ENCODE data around the gene COMMD6. TPM values are rescaled to one million over a fixed set of nuclear protein-coding genes. Genes with fewer than 3 reads are reported as not detected.

COMMD6 gene
- total RNA-seq, result 100 to 1,000 TPM; 118 to 157 TPM

GRCh38 chr13:75537401-75538365 is at the start of gene COMMD6:
TSS of gene COMMD6 (minus strand) at chr13:75537841. CDS start at chr13:75537805, 36 bp downstream.
- peak; percentile 80 for DNase-seq
- intact Hi-C loops (cut with DNase I), result loop anchor here (5.0 kb wide), 2 partner anchors 55 to 165 kb away; partner anchors contain the start of gene TBC1D4
- no peaks in the 10 kb centered on the region for H3K36me3 ChIP-seq
- H3K4me3 ChIP-seq, result peak within 1 kb of the TSS; percentile 56
- H3K9ac ChIP-seq (ENCODE audit: low read depth in 2 of 2, low read length in 2 of 2), result peak within 1 kb of the TSS; percentile 81 to 90
- no peaks in the 10 kb centered on the region for H3K27me3 ChIP-seq
- H3K4me1 ChIP-seq, result peaks cover 7% of the 10 kb centered on the region
- no peaks in the 10 kb centered on the region for H3K9me3 ChIP-seq
- peak within 1 kb of the TSS; percentile 49 for H3K27ac ChIP-seq
- peak; percentile 56 for TF ChIP-seq CTCF (IDR thresholded peaks at IDR 0.05)

- Histone ChIP-seq H3K36me3 (no peaks in the 10 kb centered on the region), H3K4me3 (no peak overlapping the region), H3K4me1 (no peaks in the 10 kb centered on the region), H3K9ac (ENCODE audit: low read depth in 2 of 2, low read length in 2 of 2) (no peak overlapping the region), H3K9me3 (no peaks in the 10 kb centered on the region), H3K27ac (no peak overlapping the region), H3K27me3 (no peaks in the 10 kb centered on the region)
- TF ChIP-seq CTCF (IDR thresholded peaks at IDR 0.05), result no peak
- intact Hi-C loops (cut with DNase I), result no loop called here
- DNase-seq, result no peak
Measured at GRCh38 chr13:75585153-75585552, 47.5 kb upstream of the COMMD6 start.

- intact Hi-C loops (cut with DNase I), result no loop called here
- no peak overlapping the region for H3K4me3 ChIP-seq
- no peaks in the 10 kb centered on the region for H3K9me3 ChIP-seq
- H3K27ac ChIP-seq, result no peak overlapping the region
- DNase-seq, result no peak
- TF ChIP-seq CTCF (IDR thresholded peaks at IDR 0.05), result no peak
- no peaks in the 10 kb centered on the region for H3K36me3 ChIP-seq
- no peaks in the 10 kb centered on the region for H3K4me1 ChIP-seq
- H3K9ac ChIP-seq (ENCODE audit: low read depth in 2 of 2, low read length in 2 of 2), result no peak overlapping the region
- H3K27me3 ChIP-seq, result no peaks in the 10 kb centered on the region
Measured at GRCh38 chr13:75583091-75583490, 45.5 kb upstream of the COMMD6 start.

- intact Hi-C loops (cut with DNase I), result no loop called here
- DNase-seq, result no peak
- H3K4me3 ChIP-seq, result no peak overlapping the region
- TF ChIP-seq CTCF (IDR thresholded peaks at IDR 0.05), result no peak
- no peaks in the 10 kb centered on the region for H3K9me3 ChIP-seq
- no peaks in the 10 kb centered on the region for H3K36me3 ChIP-seq
- no peaks in the 10 kb centered on the region for H3K27me3 ChIP-seq
- H3K4me1 ChIP-seq, result no peaks in the 10 kb centered on the region
- no peak overlapping the region for H3K9ac ChIP-seq (ENCODE audit: low read depth in 2 of 2, low read length in 2 of 2)
- H3K27ac ChIP-seq, result no peak overlapping the region
Measured at GRCh38 chr13:75581874-75582640, 44.4 kb upstream of the COMMD6 start.

GRCh38 chr13:75579529-75579928 is 41.9 kb upstream of the COMMD6 start:
- no peak for DNase-seq
- no peak for TF ChIP-seq CTCF (IDR thresholded peaks at IDR 0.05)
- intact Hi-C loops (cut with DNase I), result no loop called here
- H3K4me1 ChIP-seq, result no peaks in the 10 kb centered on the region
- H3K36me3 ChIP-seq, result no peaks in the 10 kb centered on the region
- no peaks in the 10 kb centered on the region for H3K9me3 ChIP-seq
- no peak overlapping the region for H3K9ac ChIP-seq (ENCODE audit: low read depth in 2 of 2, low read length in 2 of 2)
- no peak overlapping the region for H3K4me3 ChIP-seq
- no peak overlapping the region for H3K27ac ChIP-seq
- H3K27me3 ChIP-seq, result no peaks in the 10 kb centered on the region
